Testis (tissue), 3 donors: ENCODE measurements around the gene CHML. TPM values are rescaled to one million over a fixed set of nuclear protein-coding genes. Genes with fewer than 3 reads are reported as not detected.

Source experiments
- DNase-seq: peaks from one replicate; pipeline ENCODE4 v3.0.0-alpha.2; 2019
- H3K27ac ChIP-seq, 2 donors: fragments of 200-600 bp; sonication (generic); one replicate each; pipeline ENCODE4 v1.5.1; 2019
- H3K27me3 ChIP-seq: fragments of 200-600 bp; sonication (generic); one replicate; pipeline ENCODE4 v1.5.1; 2019
- H3K36me3 ChIP-seq: fragments of 200-600 bp; sonication (generic); one replicate; pipeline ENCODE4 v1.5.1; 2017; ENCODE audit warnings: low read depth; ENCODE audit errors: missing control alignments
- H3K4me1 ChIP-seq: fragments of 200-600 bp; sonication (generic); one replicate; pipeline ENCODE4 v1.5.1; 2019
- H3K4me3 ChIP-seq, 2 donors: fragments of 200-600 bp; sonication (generic); one replicate each; pipeline ENCODE4 v1.5.1; 2017 to 2019
- H3K9me3 ChIP-seq: fragments of 200-600 bp; sonication (generic); one replicate; pipeline ENCODE4 v1.5.1; 2017
- POLR2A ChIP-seq: fragments of 450-650 bp; IDR thresholded peaks from one replicate; pipeline ENCODE4 v1.6.1; 2017; ENCODE audit warnings: antibody characterized with exemption, mild to moderate bottlenecking, moderate library complexity
- WGBS, 2 donors: methylation state at CpG; one replicate each; pipeline ENCODE4 v1.1.5; 2018; 5-methylcytosine and 5-hydroxymethylcytosine counted together
- intact Hi-C: fragments of 100-400 bp; cut with DNase I; formaldehyde crosslinking; loops from one replicate; pipeline ENCODE4 v1.15.1; 2023; ENCODE audit warnings: low total_unique reads
- polyA plus RNA-seq: library from polyadenylated mRNA; stranded (reverse); fragments of 350-450 nt; fragmentation: Illumina TruSeq; extraction: RNeasy Lipid Tissue Mini Kit (QIAGEN cat#74804); gene quantifications from one replicate; pipeline ENCODE4 v1.2.3, GENCODE V29; 2014; ENCODE audit warnings: low read depth, low replicate concordance; ENCODE audit not compliant: insufficient read depth
- total RNA-seq, 2 donors: library from RNA; depleted of rRNA; stranded (reverse); fragments of >200 nt; gene quantifications; one replicate each; pipeline ENCODE4 v1.2.3, GENCODE V29; 2016
- TF ChIP-seq, protein P1 (sequence below), 3 experiments: fragments of 450-650 bp in 2 of 3; fragments of 200-600 bp in 1 of 3; sonication (generic) in 1 of 3; IDR thresholded peaks; one replicate each; pipeline ENCODE4 v1.5.1; 2016 to 2019; ENCODE audit warnings: antibody characterized with exemption in 3 of 3, mild to moderate bottlenecking in 2 of 3, moderate library complexity in 1 of 3

The CHML gene
- total and polyA plus RNA-seq, 3 donors from 2014 or later: 5.8 to 26.2 (median 20.0) TPM

DNA sequence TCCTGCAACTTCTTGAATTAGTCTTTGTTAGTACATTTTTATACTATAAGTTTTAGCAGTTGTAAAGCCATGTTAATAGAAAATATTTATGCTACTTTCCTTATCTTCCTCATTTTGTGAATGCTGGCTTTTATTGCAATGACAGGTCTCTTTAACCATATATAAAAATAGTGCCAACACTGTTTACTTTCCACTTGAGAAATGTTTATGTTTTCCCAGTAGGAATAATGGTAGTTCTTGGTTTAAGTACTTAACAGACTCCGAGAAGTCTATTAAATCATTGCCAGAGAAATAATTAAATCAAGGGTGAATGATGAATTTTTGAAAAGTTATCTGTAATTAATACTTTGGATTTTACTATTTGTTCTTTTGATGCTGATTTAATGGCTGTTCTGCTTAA is 9.7 kb downstream of the CHML start:
- H3K9me3 ChIP-seq: no peaks in the 10 kb centered on the region
- WGBS, 2 donors: 89 to 94% methylated on average over 1 of the region's 1 CpG
- intact Hi-C loops: no loop called here

DNA sequence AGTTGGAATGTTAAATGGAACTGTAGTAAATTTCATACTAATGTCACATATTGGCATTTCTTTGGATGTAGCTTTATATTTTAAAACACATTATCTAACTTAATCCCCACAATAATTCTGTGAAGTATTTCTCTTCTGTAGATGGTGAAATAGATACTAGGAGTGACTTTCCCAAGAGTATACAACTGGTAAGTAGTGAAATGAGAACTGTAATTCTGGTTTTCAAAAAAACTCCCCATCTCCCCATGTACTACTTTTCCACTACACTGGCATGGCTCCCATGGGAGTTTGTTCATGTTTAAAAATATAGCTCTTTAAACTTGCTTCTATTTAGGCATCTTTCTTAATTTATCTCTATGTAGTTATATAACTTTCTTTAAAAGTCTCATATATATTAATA is 10.2 kb downstream of the CHML start:
- Histone ChIP-seq H3K4me3 (no peak overlapping the region), H3K27ac (no peak overlapping the region), H3K9me3 (no peaks in the 10 kb centered on the region), H3K27me3 (no peaks in the 10 kb centered on the region), H3K36me3 (no peaks in the 10 kb centered on the region), H3K4me1 (no peaks in the 10 kb centered on the region)
- intact Hi-C loops: no loop called here
- no peak for TF ChIP-seq POLR2A
- TF ChIP-seq, protein P1, sequence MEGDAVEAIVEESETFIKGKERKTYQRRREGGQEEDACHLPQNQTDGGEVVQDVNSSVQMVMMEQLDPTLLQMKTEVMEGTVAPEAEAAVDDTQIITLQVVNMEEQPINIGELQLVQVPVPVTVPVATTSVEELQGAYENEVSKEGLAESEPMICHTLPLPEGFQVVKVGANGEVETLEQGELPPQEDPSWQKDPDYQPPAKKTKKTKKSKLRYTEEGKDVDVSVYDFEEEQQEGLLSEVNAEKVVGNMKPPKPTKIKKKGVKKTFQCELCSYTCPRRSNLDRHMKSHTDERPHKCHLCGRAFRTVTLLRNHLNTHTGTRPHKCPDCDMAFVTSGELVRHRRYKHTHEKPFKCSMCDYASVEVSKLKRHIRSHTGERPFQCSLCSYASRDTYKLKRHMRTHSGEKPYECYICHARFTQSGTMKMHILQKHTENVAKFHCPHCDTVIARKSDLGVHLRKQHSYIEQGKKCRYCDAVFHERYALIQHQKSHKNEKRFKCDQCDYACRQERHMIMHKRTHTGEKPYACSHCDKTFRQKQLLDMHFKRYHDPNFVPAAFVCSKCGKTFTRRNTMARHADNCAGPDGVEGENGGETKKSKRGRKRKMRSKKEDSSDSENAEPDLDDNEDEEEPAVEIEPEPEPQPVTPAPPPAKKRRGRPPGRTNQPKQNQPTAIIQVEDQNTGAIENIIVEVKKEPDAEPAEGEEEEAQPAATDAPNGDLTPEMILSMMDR (IDR thresholded peaks at IDR 0.05): no peak
- DNase-seq: no peak

More for the DNA sequence above, 9.7 kb downstream of the CHML start:
- H3K4me1 ChIP-seq: no peaks in the 10 kb centered on the region
- no peak overlapping the region for H3K4me3 ChIP-seq
- TF ChIP-seq, protein P1 (IDR thresholded peaks at IDR 0.05): no peak
- TF ChIP-seq POLR2A: no peak
- H3K27ac ChIP-seq: no peak overlapping the region
- DNase-seq: no peak
- H3K27me3 ChIP-seq: no peaks in the 10 kb centered on the region
- H3K36me3 ChIP-seq: no peaks in the 10 kb centered on the region

DNA sequence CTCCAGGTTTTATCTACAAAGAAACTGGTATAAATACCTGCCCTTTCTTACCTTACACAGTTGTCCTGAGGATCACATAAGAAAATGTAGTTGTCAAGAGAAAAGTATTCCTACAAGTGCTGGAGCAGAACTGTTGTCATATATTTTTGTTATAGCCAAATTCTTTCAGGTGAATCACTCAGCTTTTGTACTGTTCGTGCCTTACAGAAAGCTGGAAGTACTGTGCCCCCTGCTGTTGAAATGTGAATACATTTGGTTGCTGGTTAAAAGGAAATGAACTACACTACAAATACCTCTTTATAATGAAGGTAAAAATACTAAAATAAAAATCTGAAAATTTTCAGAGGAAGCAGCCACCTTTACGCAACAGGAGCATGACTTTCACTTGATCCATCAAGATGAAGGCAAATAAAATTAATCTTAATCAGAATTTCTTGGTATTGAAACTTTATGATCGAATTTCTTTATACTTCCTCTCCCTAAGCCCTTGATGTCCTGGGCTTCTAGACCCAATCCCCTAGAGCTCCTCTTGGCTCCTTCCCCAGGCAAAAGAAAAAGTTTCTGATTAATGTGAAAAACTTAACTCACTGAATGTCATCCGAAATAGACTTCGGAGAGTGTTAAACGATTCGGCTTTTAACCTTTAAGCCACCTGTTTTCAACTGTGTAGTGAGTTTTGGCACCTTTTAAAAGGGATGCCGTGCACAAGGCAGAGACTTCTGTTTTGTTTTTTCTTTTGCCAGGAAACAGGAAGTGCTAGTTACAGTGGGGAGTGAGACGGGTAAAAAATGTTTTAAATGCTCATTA is 12.5 kb downstream of the CHML start:
- intact Hi-C loops: no loop called here
- 29 to 53% methylated on average over 9 of the region's 9 CpGs for WGBS, 2 donors
- Histone ChIP-seq H3K9me3 (no peaks in the 10 kb centered on the region), H3K36me3 (no peaks in the 10 kb centered on the region), H3K4me3 (no peak overlapping the region), H3K27me3 (no peaks in the 10 kb centered on the region), H3K4me1 (no peaks in the 10 kb centered on the region), H3K27ac (no peak overlapping the region)
- no peak for DNase-seq
- TF ChIP-seq POLR2A: no peak
- TF ChIP-seq, protein P1 (IDR thresholded peaks at IDR 0.05): peak in 2 of 3 experiments; percentile 17 to 41

DNA sequence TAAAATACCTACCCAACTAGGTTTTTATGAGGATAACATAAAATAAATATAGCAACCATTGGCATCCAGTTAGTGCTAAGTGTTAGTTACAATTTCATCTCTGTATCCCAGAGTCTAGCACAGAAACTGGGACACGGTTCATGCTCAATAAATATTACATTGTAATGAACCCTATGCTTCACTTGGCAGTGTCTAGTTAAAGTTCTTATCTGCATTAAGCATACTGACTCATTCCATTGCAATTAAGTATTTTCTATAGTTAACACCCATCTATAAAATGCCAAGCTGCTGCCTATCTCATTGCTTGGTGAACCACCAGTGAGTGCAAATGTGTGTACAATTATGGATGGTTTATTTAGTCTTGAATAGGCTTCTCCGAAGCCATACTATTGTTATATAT is 15.2 kb downstream of the CHML start:
- no peaks in the 10 kb centered on the region for H3K36me3 ChIP-seq
- no peaks in the 10 kb centered on the region for H3K9me3 ChIP-seq
- no peak overlapping the region for H3K27ac ChIP-seq
- no peak for TF ChIP-seq POLR2A
- TF ChIP-seq, protein P1 (IDR thresholded peaks at IDR 0.05): no peak
- intact Hi-C loops: no loop called here
- H3K27me3 ChIP-seq: no peaks in the 10 kb centered on the region
- H3K4me1 ChIP-seq: no peaks in the 10 kb centered on the region
- no peak overlapping the region for H3K4me3 ChIP-seq
- DNase-seq: no peak
- 75 to 79% methylated on average over 2 of the region's 2 CpGs for WGBS, 2 donors

DNA sequence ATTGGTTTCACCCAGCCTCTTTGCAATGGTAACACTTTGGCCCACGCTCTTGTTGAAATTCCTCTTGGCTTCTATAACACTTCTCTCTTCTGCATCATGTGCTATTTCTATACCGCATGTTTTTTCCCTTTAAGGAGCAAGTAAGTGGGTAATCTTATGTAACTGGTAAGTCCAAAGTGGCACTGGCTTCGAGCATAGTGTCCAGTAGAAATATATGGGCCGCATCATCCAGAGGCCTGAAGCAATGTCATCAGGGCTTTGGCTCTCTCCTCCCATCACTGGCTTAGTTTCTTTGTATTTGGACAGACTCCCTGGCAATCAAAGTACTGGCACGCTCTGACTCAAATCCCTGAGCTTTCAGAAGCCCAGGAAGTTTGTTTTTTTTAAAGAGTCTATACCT is 17.5 kb downstream of the CHML start:
- no peak overlapping the region for H3K4me3 ChIP-seq
- H3K36me3 ChIP-seq: no peaks in the 10 kb centered on the region
- no peak overlapping the region for H3K27ac ChIP-seq
- no peaks in the 10 kb centered on the region for H3K27me3 ChIP-seq
- H3K9me3 ChIP-seq: no peaks in the 10 kb centered on the region
- TF ChIP-seq, protein P1 (IDR thresholded peaks at IDR 0.05): no peak
- intact Hi-C loops: no loop called here
- DNase-seq: no peak
- no peaks in the 10 kb centered on the region for H3K4me1 ChIP-seq
- WGBS, 2 donors: 82 to 83% methylated on average over 5 of the region's 5 CpGs
